ENCODE results near the gene POLD2.
"Not testable (repeated sequence)": the region's sequence is repeated elsewhere in the genome, so short reads cannot be mapped to it uniquely, and the experiment has no call there.

DNA sequence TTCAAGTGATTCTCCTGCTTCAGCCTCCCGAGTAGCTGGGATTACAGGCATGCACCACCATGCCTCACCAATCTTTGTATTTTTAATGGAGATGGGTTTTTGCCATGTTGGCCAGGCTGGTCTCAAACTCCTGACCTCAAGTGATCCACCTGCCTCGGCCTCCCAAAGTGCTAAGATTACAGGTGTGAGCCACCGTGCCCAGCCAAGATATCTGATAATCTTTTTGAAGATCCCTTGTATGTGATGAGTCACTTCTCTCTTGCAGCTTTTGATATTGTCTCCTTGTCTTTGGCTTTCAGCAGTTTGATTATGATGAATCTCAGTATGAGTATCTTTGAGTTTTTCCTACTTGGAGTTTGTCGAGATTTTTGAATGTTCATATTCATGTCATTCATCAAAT is 3.2 kb upstream of the POLD2 start:
- TF ChIP-seq POLR2A (IDR thresholded peaks at IDR 0.05; ENCODE audit: extremely low read depth, insufficient read length) = not testable (repeated sequence)
- TF ChIP-seq, protein P1, sequence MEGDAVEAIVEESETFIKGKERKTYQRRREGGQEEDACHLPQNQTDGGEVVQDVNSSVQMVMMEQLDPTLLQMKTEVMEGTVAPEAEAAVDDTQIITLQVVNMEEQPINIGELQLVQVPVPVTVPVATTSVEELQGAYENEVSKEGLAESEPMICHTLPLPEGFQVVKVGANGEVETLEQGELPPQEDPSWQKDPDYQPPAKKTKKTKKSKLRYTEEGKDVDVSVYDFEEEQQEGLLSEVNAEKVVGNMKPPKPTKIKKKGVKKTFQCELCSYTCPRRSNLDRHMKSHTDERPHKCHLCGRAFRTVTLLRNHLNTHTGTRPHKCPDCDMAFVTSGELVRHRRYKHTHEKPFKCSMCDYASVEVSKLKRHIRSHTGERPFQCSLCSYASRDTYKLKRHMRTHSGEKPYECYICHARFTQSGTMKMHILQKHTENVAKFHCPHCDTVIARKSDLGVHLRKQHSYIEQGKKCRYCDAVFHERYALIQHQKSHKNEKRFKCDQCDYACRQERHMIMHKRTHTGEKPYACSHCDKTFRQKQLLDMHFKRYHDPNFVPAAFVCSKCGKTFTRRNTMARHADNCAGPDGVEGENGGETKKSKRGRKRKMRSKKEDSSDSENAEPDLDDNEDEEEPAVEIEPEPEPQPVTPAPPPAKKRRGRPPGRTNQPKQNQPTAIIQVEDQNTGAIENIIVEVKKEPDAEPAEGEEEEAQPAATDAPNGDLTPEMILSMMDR (IDR thresholded peaks at IDR 0.05; ENCODE audit: low read depth, low read length) = not testable (repeated sequence)

Measured in NB4 (cell line).